Endothelial cell of coronary artery (primary cell): ENCODE measurements around the gene KTN1. TPM values are rescaled to one million over a fixed set of nuclear protein-coding genes. Genes with fewer than 3 reads are reported as not detected.

ENCODE experiments used
- total RNA-seq: library from RNA; depleted of rRNA; stranded (reverse); fragments of >200 nt; gene quantifications from 2 replicates; pipeline ENCODE4 v1.2.3, GENCODE V29; 2014

The KTN1 gene, protein sequence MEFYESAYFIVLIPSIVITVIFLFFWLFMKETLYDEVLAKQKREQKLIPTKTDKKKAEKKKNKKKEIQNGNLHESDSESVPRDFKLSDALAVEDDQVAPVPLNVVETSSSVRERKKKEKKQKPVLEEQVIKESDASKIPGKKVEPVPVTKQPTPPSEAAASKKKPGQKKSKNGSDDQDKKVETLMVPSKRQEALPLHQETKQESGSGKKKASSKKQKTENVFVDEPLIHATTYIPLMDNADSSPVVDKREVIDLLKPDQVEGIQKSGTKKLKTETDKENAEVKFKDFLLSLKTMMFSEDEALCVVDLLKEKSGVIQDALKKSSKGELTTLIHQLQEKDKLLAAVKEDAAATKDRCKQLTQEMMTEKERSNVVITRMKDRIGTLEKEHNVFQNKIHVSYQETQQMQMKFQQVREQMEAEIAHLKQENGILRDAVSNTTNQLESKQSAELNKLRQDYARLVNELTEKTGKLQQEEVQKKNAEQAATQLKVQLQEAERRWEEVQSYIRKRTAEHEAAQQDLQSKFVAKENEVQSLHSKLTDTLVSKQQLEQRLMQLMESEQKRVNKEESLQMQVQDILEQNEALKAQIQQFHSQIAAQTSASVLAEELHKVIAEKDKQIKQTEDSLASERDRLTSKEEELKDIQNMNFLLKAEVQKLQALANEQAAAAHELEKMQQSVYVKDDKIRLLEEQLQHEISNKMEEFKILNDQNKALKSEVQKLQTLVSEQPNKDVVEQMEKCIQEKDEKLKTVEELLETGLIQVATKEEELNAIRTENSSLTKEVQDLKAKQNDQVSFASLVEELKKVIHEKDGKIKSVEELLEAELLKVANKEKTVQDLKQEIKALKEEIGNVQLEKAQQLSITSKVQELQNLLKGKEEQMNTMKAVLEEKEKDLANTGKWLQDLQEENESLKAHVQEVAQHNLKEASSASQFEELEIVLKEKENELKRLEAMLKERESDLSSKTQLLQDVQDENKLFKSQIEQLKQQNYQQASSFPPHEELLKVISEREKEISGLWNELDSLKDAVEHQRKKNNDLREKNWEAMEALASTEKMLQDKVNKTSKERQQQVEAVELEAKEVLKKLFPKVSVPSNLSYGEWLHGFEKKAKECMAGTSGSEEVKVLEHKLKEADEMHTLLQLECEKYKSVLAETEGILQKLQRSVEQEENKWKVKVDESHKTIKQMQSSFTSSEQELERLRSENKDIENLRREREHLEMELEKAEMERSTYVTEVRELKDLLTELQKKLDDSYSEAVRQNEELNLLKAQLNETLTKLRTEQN (N-terminal part only)
- total RNA-seq: 160 and 216 TPM in 2 replicates

DNA sequence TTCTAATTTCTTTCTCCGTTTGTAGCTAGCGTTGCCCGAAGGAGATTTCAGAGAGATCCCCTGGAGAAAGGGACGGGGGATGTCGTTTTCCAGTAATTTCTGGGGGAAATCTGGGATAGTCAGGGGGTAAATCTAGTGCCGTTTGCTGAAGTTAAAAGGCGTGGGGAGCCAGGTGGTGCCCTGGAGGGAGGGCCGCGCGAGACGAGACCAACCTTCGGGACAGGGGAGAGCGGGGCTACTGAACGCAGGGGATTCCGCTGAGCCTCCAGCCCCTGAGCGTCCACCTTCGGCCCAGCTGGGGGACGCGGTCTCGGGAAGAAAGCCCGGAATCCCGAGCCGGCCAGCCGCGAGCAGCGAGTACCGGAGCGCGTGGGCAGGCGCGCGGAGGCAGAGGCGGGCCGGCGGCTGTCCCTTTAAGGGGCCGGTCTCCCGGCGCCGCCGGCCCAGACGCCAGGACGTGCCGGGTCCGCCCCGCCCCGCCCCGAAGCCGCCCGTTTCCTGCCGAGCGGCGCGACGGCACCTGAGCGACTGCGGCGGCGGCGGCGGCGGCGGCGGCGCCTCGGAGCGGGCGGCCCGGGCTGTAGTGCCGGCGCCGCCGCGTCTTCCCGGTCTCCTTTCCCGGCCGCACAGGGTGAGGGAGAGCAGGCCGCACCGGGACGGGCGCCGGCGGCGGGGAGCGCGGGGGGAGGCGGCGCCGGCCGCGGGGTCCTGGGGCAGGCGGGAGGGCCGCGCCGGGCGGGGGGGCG is at the start of gene KTN1:
Gene KTN1 (plus strand): TSS at position 484 of the 746 bp plus-strand sequence. CDS start 31,842 bp downstream, outside the sequence.

Other genes starting within 250 kb of the KTN1 start
- 11.8 and 12.6 TPM in 2 replicates for gene ATG14, start 168.4 kb upstream of the KTN1 start, total RNA-seq
- gene TBPL2, start 139.6 kb upstream of the KTN1 start, total RNA-seq: not detected in 2 replicates